ENCODE results near the gene MAP3K14. TPM values are rescaled to one million over a fixed set of nuclear protein-coding genes. Genes with fewer than 3 reads are reported as not detected.

Gene MAP3K14
- total RNA-seq, 3 donors from 2014 or later: 16.6 to 27.9 (median 18.0) TPM

DNA sequence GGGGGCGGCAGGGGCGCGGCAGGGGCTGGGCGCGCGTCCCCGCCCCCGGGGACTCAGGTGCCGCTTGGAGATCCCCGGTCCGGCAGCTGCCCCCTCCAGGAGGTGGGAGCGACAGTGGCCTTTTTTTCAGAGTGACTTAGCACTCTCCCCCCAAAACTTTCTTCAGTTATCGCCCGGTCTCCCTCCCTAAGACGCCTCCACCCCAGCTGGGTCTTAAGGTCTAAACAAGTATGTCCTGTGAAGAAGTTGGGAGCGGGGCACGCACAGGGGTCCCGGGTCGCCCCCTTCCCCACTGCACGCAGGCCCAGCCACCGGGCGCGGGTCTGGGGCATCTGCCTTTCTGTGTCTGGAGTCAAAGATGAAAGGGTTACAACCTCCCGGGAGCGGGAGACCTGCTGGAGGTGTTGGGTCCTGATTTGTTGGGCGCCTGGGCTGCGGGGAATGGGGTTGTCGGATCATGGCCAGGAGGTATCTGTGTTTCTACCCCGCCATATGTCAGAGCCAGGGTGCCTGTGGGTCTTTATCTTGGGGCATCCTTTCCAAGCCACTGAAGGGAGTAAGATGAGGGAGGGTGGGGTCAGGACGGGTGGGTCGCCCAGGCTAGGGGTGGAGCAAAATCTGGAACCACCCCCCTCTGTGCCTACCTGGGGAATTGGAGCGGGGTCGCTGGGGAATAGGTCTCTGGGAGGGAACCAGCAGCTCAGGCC is 94.4 kb downstream of the MAP3K14 start:
- Histone ChIP-seq H3K9me3 (no peaks in the 10 kb centered on the region), H3K4me1 (ENCODE audit: low read depth) (peaks cover 3% of the 10 kb centered on the region), H3K36me3 (ENCODE audit: low read depth) (no peaks in the 10 kb centered on the region), H3K4me3 (peak overlapping the region; percentile 48)
- DNase-seq: peak in 1 of 3 donors; percentile 74
- TF ChIP-seq, protein P1, sequence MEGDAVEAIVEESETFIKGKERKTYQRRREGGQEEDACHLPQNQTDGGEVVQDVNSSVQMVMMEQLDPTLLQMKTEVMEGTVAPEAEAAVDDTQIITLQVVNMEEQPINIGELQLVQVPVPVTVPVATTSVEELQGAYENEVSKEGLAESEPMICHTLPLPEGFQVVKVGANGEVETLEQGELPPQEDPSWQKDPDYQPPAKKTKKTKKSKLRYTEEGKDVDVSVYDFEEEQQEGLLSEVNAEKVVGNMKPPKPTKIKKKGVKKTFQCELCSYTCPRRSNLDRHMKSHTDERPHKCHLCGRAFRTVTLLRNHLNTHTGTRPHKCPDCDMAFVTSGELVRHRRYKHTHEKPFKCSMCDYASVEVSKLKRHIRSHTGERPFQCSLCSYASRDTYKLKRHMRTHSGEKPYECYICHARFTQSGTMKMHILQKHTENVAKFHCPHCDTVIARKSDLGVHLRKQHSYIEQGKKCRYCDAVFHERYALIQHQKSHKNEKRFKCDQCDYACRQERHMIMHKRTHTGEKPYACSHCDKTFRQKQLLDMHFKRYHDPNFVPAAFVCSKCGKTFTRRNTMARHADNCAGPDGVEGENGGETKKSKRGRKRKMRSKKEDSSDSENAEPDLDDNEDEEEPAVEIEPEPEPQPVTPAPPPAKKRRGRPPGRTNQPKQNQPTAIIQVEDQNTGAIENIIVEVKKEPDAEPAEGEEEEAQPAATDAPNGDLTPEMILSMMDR (IDR thresholded peaks at IDR 0.05): no peak
- intact Hi-C loops (cut with DNase I, micrococcal nuclease): loop anchor here in 1 of 2 donors (5.0 kb wide), 1 partner anchor 165 kb away; no protein-coding TSS in a partner anchor
- no peak for ATAC-seq

DNA sequence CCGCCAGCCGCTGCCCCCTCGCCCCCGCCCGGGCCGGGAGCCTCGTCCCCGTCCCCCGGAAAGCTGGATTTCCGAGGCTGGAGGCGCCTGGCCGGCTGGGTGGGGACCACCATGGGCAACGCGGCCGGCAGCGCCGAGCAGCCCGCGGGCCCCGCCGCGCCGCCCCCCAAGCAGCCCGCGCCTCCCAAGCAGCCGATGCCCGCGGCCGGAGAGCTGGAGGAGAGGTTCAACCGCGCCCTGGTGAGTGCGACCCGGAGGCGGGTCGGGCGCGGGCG is 94.9 kb downstream of the MAP3K14 start:
- Histone ChIP-seq H3K9me3 (no peaks in the 10 kb centered on the region), H3K4me3 (peak overlapping the region; percentile 48), H3K4me1 (ENCODE audit: low read depth) (peaks cover 3% of the 10 kb centered on the region), H3K36me3 (ENCODE audit: low read depth) (no peaks in the 10 kb centered on the region)
- TF ChIP-seq, protein P1 (IDR thresholded peaks at IDR 0.05): no peak
- DNase-seq (no peak), ATAC-seq (no peak)
- intact Hi-C loops (cut with DNase I, micrococcal nuclease): loop anchor here in 1 of 2 donors (5.0 kb wide), 1 partner anchor 165 kb away; no protein-coding TSS in a partner anchor

DNA sequence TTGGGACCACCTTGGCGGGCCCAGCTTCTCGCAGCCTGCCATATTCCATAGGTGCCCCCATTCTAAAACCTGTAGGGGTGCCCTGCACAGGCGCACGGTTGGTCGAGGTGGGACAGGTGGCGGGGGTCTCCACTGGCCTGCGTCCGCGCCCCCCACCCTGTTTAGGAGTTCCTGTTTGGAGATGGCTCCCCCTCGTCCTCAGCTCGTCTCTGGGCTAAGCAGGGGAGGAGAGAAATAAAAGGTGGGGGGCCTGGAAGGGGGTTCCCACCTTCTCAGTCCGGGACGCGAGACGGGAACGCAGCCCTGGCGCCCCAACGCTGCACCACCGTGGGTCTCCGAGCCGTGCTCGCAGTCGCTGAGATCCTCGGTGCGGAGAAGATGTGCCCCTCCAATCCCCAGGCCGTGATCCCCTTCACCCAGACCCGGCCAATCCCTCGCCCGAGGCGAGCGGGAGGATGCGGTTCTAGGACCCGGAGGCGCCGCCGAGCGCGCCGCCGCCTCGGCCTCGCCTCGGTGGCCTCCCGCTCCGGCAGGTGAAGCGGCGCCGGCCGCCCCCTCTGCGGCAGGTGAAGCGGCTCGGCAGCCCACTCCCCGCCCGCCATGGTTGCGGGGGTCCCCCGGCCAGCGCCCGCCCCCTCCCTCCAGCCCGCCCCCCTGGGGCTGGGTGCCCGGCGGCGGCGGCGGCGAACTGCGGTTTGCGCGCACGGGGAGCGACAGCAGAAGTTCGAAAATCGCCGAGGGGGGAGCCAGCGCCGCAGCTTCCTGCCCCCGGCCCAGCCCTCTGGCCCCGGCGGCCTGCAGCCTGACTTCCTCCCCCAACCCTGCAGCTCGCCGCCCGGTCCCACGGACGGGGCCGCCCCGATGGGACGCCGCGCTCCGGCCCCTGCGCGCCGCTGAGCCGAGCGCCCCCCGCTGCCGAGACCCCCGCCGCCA is 95.5 kb downstream of the MAP3K14 start, which contains the start of gene FMNL1:
Gene FMNL1, plus strand, starts transcription at position 805 of the 933 bp plus-strand sequence. CDS start 240 bp downstream, outside the sequence.
- H3K36me3 ChIP-seq (ENCODE audit: low read depth): no peaks in the 10 kb centered on the region
- intact Hi-C loops (cut with DNase I, micrococcal nuclease): loop anchor here in 1 of 2 donors (5.0 kb wide), 1 partner anchor 166 kb away; no protein-coding TSS in a partner anchor
- ATAC-seq (peak; percentile 42), DNase-seq (peak; percentile 59 to 88 (median 73))
- H3K9me3 ChIP-seq: no peaks in the 10 kb centered on the region
- no peaks in the 10 kb centered on the region for H3K4me1 ChIP-seq (ENCODE audit: low read depth)
- H3K4me3 ChIP-seq: peak within 1 kb of the TSS; percentile 48
- TF ChIP-seq, protein P1 (IDR thresholded peaks at IDR 0.05): no peak

DNA sequence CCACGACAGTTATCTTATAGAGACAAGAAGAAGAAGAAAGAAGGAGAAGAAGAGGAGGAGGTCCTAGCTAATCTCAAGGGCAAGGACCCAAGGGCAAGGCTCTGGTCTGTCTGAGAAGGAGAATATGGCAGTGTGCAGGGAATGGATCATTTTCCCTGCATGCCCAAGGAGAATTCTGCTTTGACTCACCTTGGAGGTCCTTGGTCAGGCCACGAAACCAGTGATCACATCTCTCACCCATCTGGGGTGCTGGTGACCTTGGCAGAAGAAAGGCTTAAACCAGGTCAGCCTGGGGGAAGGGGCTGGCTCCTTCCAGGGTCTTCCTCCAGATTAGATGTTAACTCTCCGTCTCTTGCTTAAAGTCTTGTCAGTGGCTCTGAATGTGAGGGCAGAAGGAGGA is 96.7 kb downstream of the MAP3K14 start:
- Histone ChIP-seq H3K36me3 (ENCODE audit: low read depth) (no peaks in the 10 kb centered on the region), H3K4me3 (no peak overlapping the region)
- intact Hi-C loops (cut with DNase I, micrococcal nuclease): loop anchor here in 1 of 2 donors (5.0 kb wide), 1 partner anchor 167 kb away; no protein-coding TSS in a partner anchor

More for the DNA sequence above, 96.7 kb downstream of the MAP3K14 start:
- TF ChIP-seq, protein P1 (IDR thresholded peaks at IDR 0.05): no peak
- DNase-seq (peak in 1 of 3 donors; percentile 12), ATAC-seq (no peak)
- H3K4me1 ChIP-seq (ENCODE audit: low read depth): no peaks in the 10 kb centered on the region
- no peaks in the 10 kb centered on the region for H3K9me3 ChIP-seq
